B cell (primary cell): ENCODE data around the gene FCER2.

Experiments used
- EZH2 ChIP-seq: IDR thresholded peaks from 2 replicates; pipeline ENCODE4 v1.6.1; 2012; ENCODE audit warnings: borderline replicate concordance, low read depth, mild to moderate bottlenecking, moderate library complexity, low read length; ENCODE audit not compliant: insufficient read depth, poor library complexity, severe bottlenecking
- TF ChIP-seq, protein P1 (sequence below): fragments of 200-600 bp; IDR thresholded peaks from one replicate; pipeline ENCODE4 v1.8.0; 2022; ENCODE audit warnings: antibody characterized with exemption, mild to moderate bottlenecking

DNA sequence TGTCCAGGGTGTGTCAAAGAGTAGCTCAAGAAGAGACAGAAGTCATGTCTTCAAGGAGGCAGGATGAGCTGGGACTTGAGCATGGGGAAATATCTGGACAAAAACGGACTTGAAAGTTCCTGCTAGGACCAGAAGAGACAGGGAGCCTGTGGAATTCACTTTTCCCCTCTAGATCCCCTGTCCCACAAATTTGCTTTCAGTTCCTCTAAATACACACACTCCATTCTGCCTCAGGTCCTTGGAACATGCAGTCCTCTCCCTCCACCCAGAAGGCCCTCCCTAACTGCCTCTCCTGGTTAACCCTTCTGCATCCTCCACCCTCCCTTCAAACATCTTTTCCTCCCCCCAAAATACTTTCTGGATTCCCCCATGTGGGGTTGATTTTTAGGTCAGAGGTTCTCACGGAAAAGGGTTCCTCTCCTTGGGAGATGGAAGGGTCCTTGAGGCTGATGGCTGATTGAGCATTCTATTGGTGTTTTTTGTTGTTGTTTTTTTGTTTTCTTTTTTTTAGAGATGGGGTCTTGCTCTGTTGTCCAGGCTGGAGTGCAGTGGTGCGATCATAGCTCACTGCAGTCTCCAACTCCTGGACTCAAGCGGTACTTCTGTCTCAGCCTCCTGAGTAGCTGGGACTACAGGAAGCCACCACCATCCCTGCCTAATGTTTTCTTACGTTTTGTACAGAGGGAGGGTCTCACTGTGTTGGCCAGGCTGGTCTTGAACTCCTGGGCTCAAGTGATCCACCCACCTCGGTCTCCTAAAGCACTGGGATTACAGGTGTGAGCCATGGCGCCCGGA lies 40.0 kb downstream of the FCER2 start:
- TF ChIP-seq, protein P1, sequence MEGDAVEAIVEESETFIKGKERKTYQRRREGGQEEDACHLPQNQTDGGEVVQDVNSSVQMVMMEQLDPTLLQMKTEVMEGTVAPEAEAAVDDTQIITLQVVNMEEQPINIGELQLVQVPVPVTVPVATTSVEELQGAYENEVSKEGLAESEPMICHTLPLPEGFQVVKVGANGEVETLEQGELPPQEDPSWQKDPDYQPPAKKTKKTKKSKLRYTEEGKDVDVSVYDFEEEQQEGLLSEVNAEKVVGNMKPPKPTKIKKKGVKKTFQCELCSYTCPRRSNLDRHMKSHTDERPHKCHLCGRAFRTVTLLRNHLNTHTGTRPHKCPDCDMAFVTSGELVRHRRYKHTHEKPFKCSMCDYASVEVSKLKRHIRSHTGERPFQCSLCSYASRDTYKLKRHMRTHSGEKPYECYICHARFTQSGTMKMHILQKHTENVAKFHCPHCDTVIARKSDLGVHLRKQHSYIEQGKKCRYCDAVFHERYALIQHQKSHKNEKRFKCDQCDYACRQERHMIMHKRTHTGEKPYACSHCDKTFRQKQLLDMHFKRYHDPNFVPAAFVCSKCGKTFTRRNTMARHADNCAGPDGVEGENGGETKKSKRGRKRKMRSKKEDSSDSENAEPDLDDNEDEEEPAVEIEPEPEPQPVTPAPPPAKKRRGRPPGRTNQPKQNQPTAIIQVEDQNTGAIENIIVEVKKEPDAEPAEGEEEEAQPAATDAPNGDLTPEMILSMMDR: no peak
- TF ChIP-seq EZH2: no peak
